Stimulated activated CD4-positive, alpha-beta T cell treated with anti-CD3 and anti-CD28 coated beads, Interleukin-12 subunit alpha, Interleukin-12 subunit beta, amount 100 ng/mL, for 24 hours (primary cell): Measurements from ENCODE around the gene IBA57.
"Not testable (repeated sequence)": the region's sequence is repeated elsewhere in the genome, so short reads cannot be mapped to it uniquely, and the experiment has no call there.

Experiments used
- DNase-seq, 2 experiments: peaks; one replicate each; pipeline ENCODE4 v3.0.0-alpha.2; 2020; ENCODE audit warnings: low read depth in 2 of 2

The IBA57 gene

DNA sequence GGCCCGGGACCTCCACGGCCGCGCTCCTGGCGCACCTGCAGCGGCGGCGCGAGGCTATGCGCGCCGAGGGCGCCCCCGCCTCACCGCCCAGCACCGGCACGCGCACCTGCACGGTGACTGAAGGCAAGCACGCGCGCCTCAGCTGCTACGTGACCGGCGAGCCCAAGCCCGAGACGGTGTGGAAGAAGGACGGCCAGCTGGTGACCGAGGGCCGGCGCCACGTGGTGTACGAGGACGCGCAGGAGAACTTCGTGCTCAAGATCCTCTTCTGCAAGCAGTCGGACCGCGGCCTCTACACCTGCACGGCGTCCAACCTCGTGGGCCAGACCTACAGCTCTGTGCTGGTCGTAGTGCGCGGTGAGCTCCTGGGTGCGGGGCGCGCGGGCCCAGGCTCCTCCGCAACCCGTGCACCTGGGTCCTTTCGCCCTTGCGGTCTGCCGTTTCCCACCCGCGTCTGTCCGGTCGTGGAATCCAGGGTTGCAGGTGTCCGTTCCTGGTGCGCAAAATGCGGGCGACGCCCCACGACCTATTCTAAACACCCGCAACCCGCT lies 46.9 kb downstream of the IBA57 start:
- DNase-seq = no peak

DNA sequence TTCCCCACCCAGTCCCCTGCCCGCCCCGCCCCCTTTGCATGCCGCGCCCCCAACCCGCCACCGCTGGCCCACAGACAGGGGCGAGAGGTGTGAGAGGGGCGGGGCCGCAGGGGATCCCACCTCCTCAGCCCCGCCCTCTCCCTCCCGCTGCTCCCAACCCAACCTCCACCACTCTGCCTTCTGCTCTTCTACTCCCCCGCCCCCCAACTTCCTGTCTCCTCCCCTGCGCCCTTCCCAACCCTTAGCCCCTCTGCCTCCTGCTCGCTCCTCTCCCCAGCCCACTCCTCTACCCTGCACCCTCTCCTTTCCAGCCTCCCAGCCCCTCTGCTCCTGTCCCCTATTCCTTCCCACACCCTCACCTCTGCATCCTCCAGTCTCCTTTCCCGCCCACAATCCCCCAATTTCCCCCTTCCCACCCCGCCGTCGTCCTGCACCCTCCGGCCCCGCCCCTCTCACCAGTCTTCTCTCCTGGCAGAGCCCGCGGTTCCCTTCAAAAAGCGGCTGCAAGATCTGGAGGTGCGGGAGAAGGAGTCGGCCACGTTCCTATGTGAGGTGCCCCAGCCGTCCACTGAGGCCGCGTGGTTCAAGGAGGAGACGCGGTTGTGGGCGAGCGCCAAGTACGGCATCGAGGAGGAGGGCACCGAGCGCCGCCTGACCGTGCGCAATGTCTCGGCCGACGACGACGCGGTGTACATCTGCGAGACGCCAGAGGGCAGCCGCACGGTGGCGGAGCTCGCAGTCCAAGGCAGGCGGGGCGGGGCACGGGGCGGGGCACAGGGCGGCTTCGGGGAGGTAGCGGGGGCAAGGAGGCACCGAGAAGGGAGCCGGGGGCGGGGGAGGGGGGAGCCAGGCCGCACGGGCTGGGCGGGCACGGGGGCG lies 47.6 kb downstream of the IBA57 start:
- DNase-seq = peak; percentile 73 to 93

DNA sequence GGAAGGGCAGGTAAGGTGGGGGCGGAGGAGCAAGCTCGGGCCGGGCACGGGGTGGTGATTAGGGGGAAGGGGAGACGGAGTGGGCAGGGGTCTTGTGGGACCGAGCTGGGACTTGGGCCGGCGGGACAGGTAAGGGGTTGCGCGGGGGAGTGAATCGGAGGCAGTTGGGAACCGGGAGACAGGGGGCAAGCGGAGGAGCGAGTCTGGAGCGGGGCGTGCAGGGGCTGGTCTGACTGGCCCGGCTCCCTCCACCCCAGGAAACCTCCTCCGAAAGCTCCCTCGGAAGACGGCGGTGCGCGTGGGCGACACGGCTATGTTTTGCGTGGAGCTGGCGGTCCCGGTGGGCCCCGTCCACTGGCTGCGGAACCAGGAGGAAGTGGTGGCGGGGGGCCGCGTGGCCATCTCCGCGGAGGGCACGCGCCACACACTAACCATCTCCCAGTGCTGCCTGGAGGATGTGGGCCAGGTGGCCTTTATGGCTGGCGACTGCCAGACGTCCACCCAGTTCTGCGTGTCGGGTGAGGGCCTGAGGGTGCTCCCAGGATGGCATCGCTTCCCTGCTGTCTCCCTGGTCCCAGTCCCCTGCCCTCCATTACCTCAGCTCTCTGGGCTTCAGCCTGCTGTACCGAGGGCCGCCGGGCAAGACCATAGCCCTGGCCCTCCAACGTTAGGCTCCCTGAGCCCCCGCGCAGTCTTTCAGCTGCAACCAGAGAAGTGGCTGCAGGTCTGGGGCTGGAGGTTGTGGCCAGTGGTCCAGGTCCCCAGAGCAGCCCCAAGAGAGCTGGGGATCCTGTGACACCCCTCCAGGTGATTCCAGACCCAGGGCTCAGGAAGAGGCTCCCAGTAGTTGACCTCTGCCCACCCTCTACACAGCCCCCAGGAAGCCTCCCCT lies 48.6 kb downstream of the IBA57 start:
- no peak for DNase-seq

DNA sequence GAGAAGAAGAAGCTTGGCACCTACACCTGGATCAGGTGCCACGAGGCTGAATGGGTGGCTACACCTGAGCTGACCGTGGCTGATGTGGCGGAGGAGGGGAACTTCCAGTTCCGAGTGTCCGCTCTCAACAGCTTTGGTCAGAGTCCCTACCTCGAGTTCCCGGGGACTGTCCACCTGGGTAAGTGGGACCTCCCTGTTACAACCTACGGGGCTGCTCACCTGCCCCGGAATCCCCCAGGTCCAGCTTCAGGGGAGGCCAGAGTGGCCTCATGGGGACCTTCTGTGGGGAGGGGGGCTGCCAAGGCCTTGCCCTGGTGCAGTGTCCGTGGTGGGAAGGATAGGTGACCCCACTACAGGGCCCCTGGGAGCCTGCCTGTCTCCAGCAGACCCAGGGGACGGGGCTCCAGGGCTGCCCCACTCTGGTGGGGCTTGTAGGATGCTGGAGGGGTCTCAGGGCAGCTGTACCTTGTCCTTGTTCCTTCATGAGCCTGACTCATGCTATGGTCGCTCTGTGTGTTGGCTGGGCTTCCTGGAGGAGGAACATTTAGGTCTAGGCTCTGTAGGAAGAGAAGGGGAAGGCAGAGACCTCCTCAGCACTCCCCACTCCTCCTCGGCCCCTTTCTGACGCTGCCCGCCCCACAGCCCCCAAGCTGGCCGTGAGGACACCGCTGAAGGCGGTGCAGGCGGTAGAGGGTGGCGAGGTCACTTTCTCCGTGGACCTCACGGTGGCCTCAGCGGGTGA lies 49.5 kb downstream of the IBA57 start:
- no peak for DNase-seq

DNA sequence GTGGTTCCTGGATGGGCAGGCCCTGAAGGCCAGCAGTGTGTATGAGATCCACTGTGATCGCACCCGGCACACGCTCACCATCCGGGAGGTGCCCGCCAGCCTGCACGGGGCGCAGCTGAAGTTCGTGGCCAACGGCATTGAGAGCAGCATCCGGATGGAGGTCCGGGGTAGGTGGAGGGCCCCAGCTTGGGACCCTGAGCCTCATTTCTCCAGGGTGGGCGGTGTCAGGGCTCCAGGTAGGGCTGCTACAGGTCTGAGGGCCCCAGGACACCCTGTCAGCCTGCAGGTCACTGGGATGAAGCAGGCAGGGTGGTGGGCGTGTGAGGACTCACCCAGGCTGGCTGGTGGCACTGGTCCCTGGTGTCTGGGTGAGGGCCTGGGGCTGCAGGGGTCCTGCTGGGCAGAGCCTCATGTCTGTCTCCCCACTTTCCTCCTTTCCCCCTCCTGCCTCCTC lies 50.1 kb downstream of the IBA57 start:
- no peak for DNase-seq

DNA sequence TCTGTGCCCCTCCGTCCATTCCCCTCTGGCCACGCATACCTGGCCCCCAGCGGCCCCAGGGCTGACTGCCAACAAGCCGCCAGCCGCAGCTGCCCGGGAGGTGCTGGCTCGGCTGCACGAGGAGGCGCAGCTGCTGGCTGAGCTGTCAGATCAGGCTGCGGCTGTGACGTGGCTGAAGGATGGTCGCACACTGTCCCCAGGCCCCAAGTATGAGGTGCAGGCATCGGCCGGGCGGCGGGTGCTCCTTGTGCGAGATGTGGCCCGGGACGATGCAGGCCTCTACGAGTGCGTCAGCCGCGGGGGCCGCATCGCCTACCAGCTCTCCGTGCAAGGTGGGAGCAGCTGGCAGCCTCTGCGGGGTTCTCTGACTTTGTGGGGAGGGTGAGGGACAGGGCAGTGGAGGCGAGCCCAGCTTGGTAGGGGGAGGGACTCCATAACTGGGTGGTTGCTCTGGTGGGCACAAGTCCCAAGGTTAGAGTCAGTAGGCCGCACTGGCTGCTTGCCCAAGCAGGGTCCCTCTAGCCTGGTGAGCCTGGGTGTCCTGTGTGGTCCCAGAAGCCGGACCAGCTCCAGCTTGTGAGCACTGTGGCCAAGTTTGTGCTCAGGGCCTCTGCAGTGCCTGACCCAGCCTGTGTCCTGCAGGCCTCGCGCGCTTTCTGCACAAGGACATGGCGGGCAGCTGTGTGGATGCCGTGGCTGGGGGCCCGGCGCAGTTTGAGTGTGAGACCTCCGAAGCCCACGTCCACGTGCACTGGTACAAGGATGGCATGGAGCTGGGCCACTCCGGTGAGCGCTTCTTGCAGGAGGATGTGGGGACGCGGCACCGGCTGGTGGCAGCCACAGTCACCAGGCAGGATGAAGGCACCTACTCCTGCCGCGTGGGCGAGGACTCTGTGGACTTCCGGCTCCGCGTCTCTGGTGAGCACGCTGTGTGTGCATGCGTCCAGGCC lies 51.0 kb downstream of the IBA57 start:
- no peak for DNase-seq

DNA sequence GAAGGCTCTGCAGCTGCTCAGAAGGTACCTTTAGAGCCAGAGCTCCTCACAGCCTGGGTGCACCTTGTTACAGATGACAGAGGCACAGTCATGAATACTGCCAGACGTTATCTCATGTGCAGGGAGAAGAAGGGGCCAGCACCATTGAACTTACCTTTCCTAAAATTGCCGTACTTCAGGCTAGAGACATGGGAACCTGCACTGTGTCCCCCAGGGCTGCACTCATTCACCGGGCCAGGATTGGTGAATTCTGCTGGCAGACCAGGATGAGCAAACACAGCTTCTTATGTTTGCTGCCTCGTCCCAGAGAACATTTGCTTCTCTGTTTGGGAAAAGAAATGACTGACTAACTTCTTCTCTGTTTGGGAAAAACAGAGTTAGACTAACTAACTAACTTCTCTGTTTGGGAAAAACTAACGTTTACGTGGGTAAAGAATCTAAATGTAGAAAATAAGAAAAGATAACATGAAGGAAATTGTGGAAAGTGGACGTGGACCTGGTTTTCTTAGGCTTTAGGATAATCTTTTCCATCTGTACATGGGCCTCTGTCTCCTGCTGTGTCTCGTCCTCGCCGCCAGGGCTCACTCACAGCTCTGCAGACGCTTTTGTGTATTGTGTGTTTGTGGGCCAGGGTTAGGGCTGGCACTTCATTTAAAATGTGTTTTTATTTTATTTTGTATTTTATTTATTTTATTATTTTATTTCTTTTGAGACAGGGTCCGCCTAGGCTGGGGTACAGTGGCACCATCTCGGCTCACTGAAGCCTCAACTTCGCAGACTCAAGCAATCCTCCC lies 52.1 kb downstream of the IBA57 start:
- no peak for DNase-seq

DNA sequence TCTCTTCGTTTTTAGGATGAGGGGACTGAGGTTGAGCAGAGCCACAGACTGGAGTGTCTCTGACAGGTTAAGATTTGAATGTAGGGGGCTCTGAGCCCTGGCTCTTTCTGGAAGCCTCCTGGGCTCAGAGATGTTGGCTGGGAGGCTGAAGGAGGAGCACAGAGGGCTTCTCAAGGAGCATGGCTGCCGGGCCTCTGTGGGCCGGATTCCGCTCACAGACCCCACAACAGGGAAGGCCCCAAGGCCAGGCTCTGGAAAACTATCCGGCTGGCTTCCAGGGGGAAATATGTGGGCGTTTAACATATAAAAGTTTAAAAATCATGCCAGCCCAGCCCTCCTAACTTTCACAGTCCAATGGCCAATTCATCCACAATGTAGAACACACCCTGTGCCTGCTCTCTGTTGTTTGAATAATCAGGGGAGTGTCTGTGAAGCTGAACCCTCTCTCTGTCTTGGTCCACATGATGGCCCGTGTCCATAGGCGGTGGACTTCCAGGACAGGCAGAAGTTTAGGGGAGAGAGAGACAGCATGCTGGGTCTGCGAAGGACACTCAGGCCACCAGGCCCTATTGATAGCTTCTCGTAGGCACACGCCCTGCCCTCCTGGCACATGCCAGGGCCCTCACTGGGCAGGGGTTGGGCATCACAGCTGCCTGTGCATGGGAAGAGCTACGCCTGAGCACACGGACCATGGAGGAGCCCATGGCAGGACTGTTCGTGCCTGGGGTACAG lies 53.1 kb downstream of the IBA57 start:
- DNase-seq = no peak

DNA sequence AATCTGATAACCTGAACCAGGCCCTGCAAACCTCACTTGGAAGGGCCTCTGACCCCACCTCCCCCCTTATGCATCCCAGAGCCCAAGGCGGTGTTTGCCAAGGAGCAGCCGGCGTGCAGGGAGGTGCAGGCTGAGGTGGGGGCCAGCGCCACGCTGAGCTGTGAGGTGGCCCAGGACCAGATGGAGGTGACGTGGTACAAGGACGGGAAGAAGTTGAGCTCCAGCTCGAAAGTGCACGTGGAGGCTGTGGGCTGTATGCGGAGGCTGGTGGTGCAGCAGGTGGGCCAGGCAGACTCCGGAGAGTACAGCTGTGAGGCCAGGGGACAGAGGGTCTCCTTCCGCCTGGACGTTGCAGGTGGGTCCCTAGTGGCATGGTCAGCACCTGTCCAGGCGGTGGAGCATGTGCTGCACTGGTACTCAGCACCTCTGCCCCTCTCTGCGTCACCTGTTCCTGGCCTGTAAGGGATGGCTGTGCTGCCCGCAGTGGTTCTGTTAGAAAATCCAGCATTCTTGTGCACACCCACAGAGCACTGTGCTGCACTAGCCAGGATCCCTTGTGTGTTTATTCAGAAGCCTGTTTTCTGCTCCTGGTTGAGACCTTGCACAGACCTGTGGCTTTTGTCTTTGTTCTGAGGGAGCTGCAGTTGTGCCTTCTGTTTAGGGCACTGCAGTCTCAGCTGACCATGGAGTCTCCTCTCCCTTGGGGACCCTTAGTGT lies 53.8 kb downstream of the IBA57 start:
- DNase-seq = no peak

DNA sequence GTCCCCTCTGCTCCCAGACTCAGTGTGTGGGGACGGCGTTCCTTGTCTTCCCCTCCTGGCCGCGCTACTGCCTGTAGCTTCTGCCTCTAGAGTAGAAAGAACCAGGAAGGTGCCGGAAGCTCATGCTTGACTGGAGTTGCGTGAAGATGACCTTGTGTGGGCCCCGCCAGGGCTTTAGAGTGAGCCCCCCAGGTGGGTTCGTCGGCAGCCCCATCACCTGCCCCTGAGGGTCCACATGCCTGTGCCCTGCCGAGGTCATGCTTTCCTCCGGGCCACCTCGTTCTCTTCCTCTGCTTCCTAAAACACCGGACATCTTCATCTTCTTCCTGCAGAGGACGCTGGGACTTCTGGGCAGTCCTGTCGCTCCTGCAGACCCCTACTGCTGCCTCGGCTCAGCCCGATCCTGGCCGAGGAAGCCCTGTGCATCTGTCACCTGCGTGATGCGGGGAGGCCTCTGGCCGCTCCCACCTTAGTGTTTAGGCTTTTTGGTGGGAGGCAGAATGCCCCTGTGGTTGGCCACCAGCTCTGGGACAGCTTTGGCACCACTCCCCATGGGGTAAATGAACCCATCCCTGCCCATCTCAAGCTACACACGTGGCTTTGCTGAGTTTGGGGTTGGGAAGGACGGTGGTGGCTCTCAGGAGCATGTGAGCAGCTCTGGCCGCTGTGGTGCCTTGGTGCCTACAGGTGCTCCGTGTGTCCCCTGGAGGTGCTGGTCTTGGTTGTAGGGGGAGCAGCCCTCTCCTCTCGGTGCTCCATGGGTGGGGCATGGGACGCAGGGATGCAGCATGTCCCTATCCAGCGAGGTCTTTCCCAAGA lies 54.6 kb downstream of the IBA57 start:
- no peak for DNase-seq

DNA sequence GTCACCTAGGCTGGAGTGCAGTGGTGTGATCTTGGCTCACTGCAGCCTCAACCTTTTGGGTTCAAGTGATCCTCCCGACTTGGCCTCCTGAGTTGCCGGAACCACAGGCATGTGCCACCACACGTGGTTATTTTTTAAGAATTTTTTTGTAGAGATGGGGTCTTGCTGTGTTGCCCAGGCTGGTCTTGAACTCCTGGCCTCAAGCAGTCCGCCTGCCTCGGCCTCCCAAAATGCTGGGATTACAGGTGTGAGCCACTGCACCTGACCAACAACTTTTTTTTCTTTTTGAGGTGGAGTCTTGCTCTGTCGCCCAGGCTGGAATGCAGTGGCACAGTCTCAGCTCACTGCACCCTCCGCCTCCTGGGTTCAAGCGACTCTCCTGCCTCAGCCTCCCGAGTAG lies 55.5 kb downstream of the IBA57 start:
- DNase-seq = not testable (repeated sequence)

DNA sequence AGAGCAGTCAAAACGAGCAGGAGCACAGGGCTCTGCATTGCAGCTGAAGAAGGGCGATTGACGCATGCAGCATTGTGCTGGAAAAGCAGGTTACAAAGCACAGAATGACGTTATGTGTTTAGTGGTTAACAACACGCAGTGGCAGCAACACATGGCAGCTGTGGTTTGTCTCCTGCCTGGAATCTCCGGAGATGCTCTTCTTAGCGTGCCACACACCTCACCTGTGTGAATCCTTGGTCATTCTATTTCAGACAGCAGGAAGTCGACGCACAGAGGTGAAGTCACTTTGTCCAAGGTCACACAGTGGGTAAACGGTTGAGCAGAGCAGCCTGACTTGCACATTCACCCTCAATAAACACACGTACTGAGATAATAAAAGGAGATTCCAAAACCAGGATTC lies 56.9 kb downstream of the IBA57 start:
- no peak for DNase-seq

DNA sequence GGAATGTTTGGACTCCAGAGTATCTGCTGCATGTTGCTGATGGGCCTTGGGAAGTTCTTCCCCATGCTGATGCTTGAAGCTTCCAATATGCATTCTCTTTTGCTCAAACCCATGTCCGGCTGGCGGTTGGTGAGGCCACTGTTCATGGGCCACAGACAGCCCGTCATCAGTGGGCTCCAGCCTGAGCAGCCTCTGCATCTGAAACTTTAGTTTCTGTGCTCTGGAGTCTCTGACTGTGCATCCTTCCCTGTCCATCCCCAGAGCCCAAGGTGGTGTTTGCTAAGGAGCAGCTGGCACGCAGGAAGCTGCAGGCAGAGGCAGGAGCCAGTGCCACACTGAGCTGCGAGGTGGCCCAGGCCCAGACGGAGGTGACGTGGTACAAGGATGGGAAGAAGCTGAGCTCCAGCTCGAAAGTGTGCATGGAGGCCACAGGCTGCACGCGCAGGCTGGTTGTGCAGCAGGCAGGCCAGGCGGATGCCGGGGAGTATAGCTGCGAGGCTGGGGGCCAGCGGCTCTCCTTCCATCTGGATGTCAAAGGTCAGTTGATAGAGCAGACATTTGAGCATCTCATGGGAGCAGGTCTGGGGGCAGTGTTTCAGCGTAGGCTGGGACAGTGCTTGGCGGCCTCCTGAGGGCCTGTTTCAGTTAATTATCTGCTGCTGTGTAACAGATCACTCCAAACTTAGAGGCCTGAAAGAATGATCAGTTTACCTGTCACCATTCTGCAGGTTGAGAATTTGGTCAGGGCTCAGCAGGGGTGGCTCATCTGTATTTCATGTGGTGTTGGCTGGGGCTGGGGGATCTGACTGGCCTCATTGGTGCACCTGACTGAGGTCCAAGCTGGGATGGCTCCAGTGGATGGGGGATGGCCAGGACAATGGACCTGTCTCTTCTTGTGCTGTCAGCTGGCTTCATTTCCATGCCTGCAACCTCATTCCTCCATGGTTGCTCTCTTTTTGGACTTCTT lies 58.9 kb downstream of the IBA57 start:
- no peak for DNase-seq

DNA sequence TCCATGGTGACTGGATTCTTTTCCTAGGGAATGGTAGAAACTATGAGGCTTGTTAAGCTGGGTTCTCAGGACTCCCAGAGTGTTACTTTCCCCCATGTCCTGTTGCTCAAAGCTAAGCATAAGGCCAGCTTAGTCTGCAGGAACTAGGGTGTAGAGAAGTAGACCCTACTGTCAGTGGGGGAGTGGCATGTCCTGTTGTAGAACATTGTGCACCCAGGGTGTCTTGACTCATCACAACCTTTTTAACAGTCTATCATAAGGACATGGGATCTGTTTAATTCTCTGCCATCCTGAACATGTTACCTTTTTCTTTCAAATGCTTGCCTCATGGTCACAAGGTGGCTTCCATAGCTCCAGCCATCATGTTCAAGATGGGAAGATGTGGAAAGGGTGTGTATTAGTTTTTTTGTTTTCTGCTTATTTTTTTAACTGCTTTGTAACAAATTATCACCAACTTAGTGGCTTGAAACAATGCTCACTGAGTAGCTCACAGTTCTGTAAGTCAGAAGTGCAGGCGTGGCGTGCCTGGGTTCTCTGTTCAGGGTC lies 59.6 kb downstream of the IBA57 start:
- no peak for DNase-seq

DNA sequence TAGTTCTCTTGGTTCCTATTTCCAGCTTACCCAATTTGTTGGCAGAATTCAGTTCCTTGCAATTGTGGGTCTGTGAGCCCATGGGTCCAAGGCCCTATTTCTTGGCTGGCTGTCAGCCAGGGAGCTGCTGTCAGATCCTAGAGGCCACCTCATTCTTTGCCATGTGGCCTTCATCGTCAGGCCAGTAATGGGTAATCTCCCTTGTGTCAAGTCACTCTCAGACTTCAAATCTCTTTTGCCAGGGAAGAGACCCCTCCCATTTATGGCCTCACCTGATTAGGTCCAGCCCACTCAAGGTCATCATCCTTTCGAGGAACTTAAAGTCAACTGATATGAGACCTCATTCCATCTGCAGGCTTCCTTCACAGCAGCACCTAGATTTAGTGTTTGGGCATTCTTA lies 60.1 kb downstream of the IBA57 start:
- no peak for DNase-seq
